ENCODE data around the gene PIGK.
"Not testable (repeated sequence)": the region's sequence is repeated elsewhere in the genome, so short reads cannot be mapped to it uniquely, and the experiment has no call there.

Gene PIGK

DNA sequence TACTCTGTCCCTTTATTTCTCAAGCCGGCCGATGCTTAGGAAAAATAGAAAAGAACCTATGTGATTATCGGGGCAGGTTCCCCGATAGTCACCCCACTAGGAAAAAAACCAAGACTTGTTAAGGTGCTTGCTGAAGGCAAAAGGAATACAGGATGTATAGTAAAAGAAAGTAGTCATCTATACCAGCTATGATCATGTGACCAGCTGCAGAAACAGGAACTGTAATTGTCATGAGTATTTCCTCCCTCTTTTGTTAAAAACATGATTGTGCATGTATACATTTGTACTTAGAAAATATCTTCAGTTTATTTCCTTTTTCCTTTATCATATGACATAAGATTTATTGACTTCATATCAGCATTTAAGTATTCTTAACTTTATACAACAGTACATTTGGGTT is 30.5 kb downstream of the PIGK start:
- peak; percentile 37 for DNase-seq

DNA sequence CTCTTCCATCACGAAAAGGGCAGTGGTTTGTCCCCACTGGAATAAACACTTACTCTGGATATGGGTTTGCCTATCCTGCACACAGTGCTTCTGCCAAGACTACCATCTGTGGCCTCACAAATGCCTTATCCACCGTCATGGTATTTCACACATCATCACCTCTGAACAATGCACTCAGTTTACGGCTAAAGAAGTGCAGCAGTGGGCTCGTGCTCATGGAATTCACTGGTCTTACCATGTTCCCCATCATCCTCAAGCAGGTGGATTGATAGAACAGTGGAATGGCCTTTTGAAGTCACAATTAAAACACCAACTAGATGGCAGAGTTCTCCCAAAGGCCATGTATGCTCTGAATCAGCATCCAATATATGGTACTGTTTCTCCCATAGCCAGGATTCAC is 32.3 kb downstream of the PIGK start:
- DNase-seq, result not testable (repeated sequence)

DNA sequence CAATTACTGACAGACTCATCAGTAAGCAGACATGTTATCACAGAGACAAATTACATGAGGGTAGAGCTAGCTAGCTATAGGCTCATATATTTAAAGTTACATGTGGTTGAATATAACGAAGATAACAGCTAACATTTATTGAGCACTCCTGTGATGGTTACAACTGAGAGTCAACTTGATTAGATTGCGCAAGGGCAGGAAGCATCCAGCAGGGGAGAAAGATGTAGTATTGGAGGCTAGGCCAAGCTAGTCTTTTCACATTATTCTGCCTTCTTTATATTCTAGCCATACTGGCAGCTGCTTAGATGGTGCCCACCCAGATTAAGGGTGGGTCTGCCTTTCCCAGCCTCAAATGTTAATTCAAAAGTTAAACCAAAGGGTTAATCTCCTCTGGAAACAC is 37.1 kb downstream of the PIGK start:
- DNase-seq, result no peak

DNA sequence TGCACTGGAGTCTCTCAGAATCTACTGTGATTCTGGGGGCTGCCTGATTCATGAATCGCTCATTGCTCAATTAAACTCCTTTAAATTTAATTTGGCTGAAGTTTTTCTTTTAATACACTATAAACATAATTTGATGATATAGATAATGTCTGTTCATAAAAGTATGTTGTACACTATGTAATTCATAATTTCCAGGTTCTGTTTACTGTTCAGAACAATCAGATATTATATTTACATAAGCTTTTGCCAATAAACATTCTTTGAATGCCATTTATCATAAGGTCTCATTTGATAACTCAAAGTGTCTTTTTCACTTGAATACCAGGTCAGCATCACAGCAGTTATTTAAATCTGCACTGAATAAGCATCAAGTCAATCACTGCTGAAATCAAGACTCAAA is 39.6 kb downstream of the PIGK start:
- no peak for DNase-seq

- peak; percentile 60 for DNase-seq
These were observed 43.9 kb downstream of the PIGK start for GRCh38 chr1:77175230-77175844.

GRCh38 chr1:77170687-77171086 is 48.5 kb downstream of the PIGK start:
- DNase-seq, result peak; percentile 21

- no peak for DNase-seq
These were observed 50.9 kb downstream of the PIGK start for GRCh38 chr1:77168358-77168757.

DNA sequence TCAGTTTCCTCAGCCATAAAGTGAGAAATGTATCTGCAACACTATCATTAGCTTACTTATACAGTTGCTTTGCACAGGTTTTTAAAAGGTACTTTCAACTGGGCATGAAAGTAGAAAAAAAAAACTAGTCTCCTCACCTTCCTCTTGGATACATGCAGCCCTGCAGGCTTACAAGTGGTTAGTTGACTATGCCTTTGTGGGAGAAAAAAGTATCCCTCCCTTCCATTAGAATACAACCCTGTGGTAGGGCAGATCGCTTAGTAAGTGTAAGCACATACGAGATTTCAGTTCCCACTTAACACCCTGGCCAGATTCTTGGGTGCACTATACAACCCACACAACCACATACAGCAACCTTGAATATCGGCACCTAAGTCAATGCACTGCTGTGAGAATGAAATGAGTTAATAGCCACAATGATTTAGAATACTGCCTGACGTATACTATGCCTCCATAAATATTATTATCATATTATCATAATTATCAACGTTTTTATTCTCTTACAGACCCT is 54.7 kb downstream of the PIGK start:
- no peak for DNase-seq

DNA sequence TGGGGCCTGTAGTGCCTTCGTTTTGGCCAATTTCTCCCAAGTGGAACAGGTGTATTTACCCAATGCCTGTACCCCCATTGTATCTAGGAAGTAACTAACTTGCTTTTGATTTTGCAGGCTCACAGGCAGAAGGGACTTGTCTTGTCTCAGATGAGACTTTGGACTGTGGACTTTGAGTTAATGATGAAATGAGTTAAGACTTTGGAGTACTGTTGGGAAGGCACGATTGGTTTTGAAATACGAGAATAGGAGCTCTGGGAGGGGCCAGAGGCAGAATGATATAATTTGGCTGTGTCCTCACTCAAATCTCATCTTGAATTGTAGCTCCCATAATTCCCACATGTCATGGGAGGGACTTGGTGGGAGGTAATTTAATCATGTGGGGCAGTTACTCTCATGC is 59.5 kb downstream of the PIGK start:
- not testable (repeated sequence) for DNase-seq

- DNase-seq, result no peak
These were observed 63.0 kb downstream of the PIGK start for GRCh38 chr1:77156214-77156613.

DNA sequence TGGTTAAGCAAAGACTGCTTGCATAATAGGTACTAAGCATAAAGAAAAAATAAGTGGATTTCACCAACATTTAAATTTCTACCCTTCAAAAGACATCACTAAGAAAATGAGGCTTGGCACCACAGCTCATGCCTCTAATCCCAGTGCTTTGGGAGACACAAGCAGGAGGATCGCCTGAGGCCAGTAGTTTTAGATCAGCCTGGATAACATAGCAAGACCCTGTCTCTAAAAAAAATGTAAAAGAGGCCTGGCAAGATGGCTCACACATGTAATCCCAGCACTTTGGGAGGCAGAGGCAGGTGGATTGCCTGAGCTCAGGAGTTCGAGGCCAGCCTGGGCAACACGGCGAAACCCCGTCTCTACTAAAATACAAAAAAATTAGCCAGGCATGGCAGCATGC is 73.0 kb downstream of the PIGK start:
- DNase-seq, result no peak

DNA sequence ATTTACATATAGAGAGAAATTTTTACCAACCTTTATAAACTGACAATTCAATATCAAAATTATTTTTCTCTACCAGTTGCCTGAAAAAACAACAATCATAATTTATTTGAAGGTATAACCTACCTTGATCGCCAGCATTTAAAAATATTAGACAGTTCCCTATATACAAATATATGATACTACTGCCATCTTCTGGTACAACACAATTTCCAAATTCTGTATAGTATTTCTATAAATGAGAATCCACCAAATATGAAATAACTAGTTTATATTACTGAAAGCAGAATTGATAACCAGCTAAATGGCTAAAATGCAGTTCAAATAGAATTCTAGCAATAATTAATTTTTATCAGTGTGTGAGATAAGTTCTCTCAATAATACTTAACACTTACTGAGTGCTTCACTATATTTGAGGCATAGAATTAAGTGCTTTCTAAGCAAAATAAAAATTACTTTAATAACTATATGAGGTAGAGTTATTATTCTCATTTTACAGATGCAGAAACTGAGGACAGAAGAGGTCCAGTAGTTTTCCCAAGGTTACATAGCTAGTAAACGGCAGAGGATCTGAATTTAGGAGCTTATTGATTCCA is 75.6 kb downstream of the PIGK start:
- DNase-seq, result peak; percentile 63

DNA sequence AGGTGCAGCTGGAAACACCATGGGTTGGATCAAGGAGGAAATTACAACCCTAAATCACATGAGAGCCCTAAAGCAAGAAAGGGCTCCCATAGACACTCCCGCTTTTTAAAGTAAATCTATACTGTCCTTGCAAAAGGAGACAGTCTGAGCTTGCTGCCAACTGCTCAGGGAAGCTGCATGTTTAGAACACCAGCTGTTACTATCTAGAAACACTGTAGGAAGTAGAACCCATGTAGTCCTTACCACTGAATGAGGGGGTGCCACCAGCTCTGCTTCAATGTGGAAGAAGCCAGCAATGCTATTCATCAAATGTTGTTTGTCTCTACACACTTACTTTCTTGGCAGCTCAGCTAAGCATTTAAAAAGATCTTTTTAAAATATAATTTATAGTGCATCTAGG is 79.8 kb downstream of the PIGK start:
- DNase-seq, result no peak

DNA sequence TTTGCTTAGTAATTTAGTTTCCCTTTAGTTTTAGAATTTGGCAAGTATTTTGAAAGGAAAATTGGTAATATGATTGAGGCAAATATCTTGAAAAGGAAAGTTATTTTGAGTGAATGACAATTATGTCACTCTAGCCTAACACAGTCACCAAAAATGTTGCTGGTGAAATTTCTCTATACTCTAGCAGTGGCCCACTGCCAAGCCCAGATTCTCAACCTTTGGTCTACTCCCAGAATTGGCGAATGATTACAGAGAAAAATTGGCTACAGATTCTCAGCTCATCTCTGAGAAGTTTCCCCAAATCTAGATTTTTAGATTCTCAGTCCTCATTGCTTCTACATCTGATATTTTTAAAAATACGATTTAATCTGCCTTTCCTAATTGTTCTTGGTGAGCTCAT is 84.9 kb downstream of the PIGK start:
- DNase-seq, result no peak

DNA sequence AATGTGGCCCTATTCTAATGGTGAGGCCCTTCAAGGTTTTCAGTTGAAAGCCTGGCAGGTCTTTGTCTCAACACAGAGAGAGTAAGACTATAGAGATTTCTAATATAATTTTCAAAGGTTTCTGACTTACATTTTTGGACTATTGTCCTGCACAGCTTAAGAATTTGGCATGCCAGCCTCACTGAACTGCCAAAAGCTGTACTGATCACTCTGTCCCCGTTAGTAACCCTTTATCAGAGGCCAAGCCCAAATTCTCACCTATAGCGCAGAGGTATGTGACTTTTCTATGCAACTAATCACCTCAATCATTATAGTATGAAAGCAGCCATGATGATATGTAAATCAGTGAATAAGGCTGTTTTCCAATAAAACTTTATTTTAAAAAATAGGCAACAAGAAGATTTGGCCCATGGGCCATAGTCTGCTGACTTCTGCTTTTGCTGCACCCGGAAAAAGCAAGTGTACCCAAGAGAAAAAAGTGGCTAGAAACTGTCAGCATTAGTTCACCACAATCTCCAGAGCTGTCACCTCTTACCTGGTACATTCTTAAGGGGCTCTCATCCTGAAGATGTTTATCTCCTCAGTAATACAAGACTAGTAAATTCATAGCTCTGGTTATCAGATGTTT is 85.4 kb downstream of the PIGK start:
- no peak for DNase-seq

DNA sequence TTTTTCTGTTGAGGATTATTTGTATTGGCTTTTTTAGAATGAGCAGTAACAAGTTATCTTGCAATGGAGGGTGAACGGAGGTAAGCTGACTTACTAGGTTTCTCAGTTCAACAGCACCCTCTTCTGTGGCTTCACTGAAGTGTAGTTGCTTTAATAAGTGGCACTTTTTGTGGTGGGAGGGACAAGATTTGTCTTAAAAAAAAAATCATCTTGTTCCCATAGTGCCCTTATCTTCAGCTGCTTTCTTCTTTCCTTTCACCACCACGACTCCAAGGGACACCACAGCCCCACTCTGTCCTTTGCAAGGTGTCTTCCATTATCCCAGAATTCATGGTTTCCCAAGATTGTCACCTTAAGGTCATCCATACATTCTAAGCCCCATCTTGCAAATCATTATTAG is 92.9 kb downstream of the PIGK start:
- DNase-seq, result peak; percentile 92

GRCh38 chr1:77121503-77121902 is 97.7 kb downstream of the PIGK start:
- no peak for DNase-seq

DNA sequence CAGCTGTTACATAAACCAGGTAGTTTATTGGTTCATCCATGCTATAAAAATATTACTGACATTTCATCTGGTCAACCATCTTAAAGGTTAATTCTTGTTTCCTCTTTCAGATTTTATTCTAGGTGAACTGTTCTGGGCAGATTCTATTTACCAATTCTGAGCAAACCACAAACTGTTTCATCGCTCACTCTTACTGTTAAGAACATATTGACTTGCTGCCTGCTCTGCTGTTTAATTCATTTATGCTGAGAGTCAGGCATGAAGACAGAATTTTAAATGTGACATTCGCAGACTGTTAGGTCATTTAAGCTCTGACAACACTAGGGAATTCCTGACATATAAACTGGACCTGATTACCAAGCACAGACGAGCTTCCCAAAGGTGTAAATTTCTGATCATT is 98.3 kb downstream of the PIGK start:
- DNase-seq, result no peak

DNA sequence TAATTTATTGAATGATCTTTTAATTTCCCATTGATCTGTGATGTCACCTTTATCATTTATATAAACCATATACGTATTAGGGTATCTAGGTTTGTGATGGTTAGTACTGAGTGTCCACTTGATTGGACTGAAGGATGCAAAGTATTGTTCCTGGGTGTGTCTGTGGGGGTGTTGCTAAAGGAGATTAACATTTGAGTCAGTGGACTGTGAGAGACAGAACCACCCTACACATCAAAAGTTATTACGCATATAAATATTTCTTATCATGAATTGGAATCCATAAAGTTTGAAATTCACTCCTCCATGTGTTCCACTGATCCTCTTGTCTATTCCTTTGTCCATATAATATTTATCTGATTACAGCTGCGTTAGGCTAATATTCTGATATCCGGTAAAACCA is 100.5 kb downstream of the PIGK start:
- no peak for DNase-seq

DNA sequence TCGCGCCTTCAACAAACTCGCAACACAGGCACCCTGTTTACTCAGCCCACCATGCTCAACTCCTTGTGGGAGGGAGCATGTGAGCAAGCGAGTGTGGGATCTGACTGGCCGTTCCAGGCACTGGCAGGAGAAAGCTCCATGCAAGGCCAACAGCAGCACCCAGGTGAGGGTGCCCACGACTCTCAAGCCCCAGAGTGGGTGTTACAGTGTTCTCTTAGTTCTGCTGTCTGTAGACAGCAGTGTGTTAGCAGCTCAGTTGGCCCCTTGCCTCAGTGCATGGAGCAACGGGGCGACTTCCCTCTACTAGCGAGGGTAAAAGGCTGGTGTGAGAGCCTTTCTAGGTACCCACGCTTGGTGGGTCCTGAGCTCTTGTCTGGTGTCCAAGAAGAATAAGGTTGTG is 114.6 kb downstream of the PIGK start:
- DNase-seq, result no peak

GRCh38 chr1:77103486-77103885 is 115.7 kb downstream of the PIGK start:
- DNase-seq, result no peak

DNA sequence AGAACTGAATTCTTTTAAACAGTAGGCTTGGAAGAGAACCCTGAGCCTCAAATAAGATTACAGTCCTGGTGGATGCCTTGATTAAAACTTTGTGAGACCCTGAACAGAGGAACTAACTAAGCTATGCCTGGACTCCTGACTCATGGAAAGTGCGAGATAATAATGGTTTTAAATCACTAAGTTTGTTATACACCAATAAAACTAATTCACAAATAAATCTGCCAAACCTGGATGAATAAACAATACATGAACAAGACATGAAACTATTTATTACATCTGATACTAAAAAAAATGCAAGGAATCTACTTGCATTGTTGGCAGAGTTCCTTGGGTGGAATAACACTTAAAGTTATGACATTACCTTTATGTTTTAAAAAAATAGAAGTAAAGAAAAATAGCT is 118.4 kb downstream of the PIGK start:
- no peak for DNase-seq

DNA sequence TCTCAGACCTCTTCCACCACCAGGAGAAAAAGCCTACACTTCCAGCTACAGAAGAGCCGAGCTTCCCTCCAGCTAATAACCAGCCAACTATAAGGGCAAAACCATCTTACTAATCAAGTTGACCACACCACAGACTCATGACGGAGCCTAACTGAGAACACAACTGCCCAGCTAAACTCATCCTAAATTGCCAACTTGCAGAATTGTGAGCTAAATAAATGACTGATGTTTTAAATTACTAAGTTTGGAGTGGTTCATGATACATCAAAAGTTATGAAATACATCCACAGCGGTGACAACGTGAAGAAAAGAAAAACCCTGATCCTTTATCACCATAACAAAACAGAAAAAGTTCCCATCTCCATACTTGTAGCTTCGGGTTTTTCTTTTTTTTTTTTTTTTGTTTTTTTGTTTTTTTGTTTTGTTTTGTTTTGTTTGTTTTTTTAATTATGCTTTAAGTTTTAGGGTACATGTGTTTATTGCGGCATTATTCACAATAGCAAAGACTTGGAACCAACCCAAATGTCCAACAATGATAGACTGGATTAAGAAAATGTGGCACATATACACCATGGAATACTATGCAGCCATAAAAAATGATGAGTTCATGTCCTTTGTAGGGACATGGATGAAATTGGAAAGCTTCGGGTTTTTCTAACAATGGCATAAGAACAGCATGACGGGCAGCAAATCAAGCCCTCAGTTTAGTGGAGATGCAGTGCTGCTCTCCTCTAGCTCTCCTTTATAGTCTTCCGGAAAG is 122.6 kb downstream of the PIGK start:
- no peak for DNase-seq

- no peak for DNase-seq
These were observed 124.0 kb downstream of the PIGK start for GRCh38 chr1:77095236-77095635.
